ENCODE data around the gene MMAA.
"Not testable (repeated sequence)": the region's sequence is repeated elsewhere in the genome, so short reads cannot be mapped to it uniquely, and the experiment has no call there.

MMAA gene

GRCh38 chr4:145635630-145636029 is 16.4 kb downstream of the MMAA start:
- DNase-seq, result no peak

- no peak for DNase-seq
Observed at GRCh38 chr4:145639186-145639698, 20.1 kb downstream of the MMAA start.

DNA sequence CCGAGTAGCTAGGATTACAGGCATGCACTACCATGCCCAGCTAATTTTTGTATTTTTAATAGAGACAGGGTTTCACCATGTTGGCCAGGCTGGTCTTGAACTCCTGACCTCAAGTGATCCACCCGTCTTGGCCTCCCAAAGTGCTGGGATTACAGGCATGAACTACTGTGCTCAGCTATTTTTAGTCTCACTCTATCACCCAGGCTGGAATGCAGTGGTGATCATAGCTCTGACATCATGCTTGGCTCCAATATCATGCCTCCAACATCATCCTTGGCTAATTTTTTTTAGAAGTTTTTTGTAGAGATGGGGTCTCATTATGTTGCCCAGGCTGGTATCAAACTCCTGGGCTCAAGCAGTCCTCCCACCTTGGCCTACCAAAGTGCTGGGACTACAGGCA is 21.1 kb downstream of the MMAA start:
- DNase-seq, result not testable (repeated sequence)

DNA sequence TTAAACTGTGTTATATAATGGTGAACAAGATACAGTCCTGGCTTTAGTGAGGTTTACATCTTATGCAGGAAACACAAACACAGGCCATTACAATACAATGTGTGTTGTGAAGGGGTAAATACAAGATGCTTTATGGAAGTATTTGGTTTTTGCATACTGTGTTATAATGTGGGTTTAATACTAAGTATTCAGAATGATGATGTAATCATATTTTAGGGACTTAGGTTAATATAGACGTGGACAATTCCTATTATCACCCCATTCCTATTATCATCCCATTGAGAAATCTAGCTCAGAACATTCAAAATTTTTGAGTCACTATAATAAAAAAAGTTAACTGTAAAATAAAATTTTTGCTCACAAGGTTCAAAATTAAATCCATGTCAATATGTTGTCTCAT is 24.1 kb downstream of the MMAA start:
- DNase-seq, result no peak

DNA sequence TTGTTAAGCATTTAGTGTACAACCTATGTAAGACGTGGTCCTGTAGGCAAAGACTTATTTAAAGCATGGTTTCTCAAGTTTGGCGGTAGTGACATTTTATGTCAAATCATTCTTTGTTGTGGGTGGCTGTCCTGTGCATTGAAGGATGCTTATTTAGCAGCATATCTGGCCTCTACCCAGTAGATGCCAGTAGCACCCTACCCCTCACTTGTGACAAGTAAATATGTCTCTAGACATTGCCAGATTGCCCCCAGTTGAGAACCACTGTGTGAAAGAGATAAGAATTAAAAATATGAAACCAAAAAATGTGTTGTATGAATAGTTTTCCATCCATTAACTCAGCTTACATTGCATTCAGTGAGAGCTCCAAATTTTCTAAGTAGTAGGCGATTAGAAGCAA is 25.5 kb downstream of the MMAA start:
- DNase-seq, result no peak

DNA sequence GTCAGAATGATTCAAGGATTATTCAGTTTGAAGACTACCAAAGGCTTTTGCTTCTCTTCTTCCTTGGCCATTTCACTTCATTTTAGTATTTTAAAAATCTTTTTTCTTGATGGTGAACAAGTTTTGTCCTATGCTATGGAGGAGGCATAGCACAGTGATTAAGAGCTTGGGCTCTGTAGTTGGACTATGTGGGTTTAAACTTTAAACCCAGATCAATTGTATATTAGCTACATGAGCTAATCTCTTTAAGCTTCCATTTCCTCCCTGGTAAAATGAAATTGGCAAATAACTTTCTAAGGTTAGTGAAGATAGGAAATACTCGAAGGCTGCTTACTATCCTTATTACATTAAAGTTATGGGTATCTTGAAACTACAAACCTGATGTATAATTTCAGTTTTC is 37.0 kb downstream of the MMAA start:
- DNase-seq, result no peak

DNA sequence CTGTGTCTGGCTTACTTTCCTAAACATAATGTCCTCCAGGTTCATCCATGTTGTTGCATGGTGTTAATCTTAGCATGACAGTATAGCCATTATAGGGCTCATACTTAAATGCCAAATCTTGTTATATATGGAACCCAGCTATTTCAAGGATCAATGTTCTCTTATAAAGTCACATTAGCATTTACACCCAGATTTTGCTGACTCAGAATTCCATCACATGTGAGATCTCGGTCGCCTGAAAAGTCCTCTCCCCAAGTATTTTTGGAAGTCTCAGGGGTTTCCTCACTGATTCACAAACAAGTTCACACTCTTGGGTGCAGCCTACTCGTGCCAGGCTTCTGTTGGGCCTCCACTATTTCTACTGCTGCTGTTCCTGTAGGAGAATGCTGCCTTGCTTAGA is 40.9 kb downstream of the MMAA start:
- no peak for DNase-seq

DNA sequence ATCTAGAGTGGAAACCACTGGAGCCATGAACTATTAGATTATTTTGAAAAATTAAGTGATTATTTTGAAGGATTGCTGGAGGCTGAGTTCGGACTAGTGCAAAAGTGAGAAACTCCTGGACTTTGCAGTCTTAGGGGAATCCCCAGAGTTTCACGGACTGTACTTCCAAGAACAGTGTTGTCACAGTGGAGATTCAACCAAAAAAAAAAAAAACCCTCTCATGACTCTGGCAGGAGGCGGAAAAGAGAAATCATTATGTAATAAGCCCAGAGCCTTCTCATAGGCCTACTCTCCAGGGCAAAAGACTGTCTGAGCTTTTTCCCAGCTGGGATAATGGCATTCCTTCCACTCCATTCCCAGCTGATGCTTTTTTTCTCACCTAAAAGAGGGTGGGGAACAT is 44.0 kb downstream of the MMAA start:
- no peak for DNase-seq

GRCh38 chr4:145665773-145666172 is 46.6 kb downstream of the MMAA start:
- DNase-seq, result no peak

DNA sequence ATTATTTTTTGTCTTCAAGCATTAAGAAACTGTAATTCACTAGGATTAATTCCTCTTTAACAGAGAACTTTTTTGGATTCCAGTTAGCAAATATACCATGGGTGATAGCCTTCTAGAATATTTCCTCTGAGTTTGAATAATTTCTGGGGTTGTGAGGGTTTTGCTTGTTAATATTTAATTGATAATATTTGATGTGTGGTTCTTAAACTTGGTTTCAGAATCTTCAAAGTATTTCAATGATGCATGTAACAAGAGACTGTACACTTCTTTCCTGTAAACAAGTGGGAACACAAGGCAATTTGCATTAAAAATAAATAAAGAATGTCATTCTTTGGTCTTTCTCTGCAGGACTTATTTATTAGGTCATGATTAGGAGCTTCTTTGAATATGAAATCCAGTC is 51.2 kb downstream of the MMAA start:
- no peak for DNase-seq

GRCh38 chr4:145679520-145679919 is 60.3 kb downstream of the MMAA start:
- DNase-seq, result no peak

GRCh38 chr4:145679991-145680455 is 60.8 kb downstream of the MMAA start, which contains the start of gene C4orf51:
TSS of gene C4orf51 (plus strand) at chr4:145680146. CDS start at chr4:145680204, 58 bp downstream.
- DNase-seq, result no peak

- DNase-seq, result no peak
Observed at GRCh38 chr4:145680902-145681301, 61.7 kb downstream of the MMAA start.

DNA sequence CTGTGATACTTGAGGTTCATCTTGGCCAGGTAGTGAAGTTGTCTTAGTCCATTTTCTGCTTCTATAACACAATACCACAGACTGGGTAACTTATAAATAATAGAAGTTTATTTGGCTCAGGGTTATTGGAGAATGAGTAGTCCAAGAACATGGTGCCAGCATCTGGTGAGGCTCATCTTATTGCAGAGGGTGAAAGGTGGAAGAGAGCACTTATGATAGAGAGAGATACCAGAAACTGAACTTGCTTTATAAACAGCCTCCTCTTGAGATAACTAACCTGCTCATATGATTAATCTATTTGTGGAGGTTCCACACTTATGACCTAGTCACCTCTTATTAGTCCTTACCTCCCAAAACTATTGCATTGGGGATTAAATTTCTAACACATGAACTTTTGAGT is 62.3 kb downstream of the MMAA start:
- DNase-seq, result no peak

GRCh38 chr4:145681956-145682355 is 62.8 kb downstream of the MMAA start:
- no peak for DNase-seq

GRCh38 chr4:145686991-145687390 is 67.8 kb downstream of the MMAA start:
- no peak for DNase-seq

DNA sequence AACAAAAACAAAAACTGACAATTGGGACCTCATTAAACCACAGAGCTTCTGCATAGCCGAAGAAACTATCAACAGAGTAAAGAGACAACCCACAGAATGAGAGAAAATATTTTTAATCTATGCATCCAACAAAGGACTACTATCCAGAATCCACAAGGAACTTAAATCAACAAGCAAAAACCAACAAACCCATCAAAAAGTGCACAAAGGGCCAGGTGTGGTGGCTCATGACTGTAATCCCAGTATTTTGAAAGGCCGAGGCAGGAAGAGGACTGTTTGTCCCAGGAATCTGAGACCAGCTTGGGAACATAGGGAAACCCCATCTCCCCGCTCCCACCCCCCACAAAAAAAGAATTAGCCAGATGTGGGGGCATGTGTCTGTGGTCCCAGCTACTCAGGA is 71.4 kb downstream of the MMAA start:
- DNase-seq, result no peak

DNA sequence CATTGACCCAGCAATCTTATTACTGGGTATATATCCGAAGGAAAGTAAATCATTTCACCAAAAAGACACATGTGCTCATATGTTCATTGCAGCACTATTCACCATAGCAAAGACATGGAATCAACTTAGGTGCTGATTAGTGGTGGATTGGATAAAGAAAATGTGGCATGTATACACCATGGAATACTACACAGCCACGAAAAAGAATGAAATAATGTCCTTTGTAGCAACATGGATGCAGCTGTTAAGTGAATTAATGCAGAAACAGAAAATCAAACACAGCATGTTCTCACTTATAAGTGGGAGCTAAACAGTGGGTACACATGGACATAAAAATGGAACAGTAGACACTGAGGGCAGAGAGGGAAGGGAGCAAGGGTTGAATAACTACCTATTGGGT is 72.2 kb downstream of the MMAA start:
- not testable (repeated sequence) for DNase-seq

DNA sequence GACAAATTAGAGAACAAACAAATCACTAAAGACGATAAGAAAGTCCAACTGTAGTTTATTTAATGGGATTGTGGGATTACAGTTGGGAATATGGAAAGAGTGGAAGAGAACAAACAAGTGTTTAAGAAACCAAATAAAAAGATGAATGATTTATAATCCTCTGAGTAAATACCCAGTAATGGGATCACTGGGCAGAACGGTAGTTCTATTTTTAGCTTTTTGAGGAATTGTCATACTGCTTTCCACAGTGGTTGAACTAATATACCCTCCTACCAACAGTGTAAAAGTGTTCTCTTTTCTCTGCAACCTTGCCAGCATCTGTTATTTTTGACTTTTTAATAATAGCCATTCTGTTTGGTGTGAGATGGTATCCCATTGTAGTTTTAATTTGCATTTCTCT is 75.7 kb downstream of the MMAA start:
- DNase-seq, result no peak

- DNase-seq, result no peak
Observed at GRCh38 chr4:145697332-145697731, 78.1 kb downstream of the MMAA start.

- no peak for DNase-seq
Observed at GRCh38 chr4:145698507-145698906, 79.3 kb downstream of the MMAA start.

DNA sequence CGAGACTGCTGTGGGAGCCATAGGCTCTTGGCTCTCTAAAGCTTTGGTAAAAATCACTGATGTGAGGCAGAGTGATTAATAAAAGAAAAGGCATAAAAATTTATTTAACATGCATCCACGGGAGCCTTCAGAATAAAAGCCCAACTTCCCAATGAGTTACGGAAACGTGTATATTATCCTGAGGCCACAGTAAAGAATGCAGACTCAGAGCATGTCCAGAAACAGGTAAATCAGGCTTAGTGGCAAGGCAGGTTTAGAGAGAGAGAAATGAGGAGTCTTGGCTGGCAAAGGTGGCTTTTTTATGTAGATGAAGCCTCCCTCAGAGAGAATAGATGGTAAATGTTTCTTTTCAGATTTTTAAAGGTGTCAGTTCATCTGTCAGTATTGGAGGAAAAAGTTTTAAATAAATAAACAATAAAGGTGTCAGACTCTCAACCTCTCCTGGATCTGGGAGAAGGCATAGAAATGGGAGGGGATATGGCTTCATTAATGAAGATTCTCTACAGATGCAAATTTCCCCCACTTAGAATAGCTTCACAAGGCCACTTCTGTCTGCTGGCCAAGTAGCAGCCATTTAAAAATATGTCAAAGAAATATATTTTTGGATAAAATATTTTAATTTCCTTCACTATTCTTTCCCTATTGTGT is 84.8 kb downstream of the MMAA start:
- DNase-seq, result no peak

DNA sequence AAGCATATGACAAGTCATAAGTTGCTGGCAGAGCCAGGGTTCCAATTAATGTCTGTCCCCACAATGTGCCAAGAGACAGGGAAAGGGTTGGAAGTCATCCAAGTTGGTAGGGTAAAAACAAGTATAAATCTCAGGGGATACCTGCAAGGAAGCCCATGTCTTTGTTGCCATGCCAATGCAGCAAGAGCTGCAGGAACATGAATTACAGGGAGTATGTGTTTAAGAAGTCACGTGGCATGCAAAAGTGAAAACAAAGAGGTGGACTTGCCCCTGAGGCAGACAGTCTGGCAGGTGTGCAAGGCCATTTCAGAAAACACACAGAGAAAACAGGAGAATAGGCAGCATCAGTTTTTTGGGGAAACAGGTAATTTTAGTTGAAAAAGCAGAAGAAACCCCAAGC is 90.2 kb downstream of the MMAA start:
- DNase-seq, result no peak
